Urothelium cell line (cell line): ENCODE data around the gene GGT5.
A peak's percentile ranks its signal among the peaks of the same experiment; 100 is the strongest.
"Not testable (repeated sequence)": the region's sequence is repeated elsewhere in the genome, so short reads cannot be mapped to it uniquely, and the experiment has no call there.

Source experiments
- DNase-seq: peaks from one replicate; pipeline ENCODE4 v3.0.0; 2011; ENCODE audit warnings: low spot score, mixed read lengths
- FAIRE-seq: peaks from 2 replicates; lab custom pipeline; 2011; peaks lifted over from hg19 to GRCh38; lab: Jason Lieb, UNC

Gene GGT5

GRCh38 chr22:24206460-24207263 is 38.2 kb downstream of the GGT5 start:
- not testable (repeated sequence) for DNase-seq, FAIRE-seq

GRCh38 chr22:24205438-24206195 is 39.3 kb downstream of the GGT5 start:
- FAIRE-seq (peak; percentile 46), DNase-seq (no peak)

- peak; percentile 44 for FAIRE-seq
- not testable (repeated sequence) for DNase-seq
These were observed 41.0 kb downstream of the GGT5 start for GRCh38 chr22:24203856-24204255.

DNA sequence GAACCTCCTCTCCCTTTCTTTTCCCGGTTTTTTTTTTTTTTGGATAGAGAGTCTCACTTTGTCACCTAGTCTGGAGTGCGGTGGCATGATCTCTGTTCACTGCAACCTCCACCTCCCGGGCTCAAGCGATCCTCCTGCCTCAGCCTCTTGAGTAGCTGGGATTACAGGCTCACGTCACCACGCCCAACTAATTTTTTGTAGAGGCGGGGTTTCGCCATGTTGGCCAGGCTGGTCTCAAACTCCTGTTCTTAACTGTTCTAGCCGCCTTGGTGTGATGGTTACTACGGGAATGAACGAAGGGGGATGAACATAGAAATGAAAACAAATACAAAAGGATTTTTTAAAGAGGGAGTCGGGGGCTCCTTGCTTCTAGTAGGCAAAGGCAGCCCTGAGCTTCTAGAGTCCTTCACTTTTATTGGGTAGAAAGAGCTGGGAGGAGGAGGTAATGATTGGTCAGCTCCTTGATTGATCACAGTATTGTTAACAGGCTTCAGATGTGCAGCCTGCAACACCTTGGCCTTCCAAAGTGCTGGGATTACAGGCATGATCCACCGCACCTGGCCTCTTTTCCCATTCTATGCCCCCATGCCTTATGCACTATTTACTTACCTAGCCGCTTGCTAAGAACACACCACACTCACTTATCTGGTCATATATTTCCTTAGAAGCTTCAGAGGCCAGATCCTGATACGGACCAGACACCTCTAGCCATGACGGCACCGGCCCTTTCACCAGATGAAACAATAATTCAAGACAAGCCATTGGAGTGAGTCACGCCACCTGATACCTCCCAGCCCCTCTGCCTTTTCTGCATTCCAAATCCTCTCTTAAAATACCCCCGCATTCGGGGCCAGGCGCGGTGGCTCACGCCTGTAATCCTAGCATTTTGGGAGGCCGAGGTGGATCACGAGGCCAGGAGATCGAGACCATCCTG is 42.9 kb downstream of the GGT5 start:
- FAIRE-seq: no peak
- peak; percentile 84 for DNase-seq

- DNase-seq (peak; percentile 88), FAIRE-seq (peak; percentile 84)
These were observed 44.2 kb downstream of the GGT5 start for GRCh38 chr22:24200619-24201212.

- DNase-seq (no peak), FAIRE-seq (no peak)
These were observed 46.2 kb downstream of the GGT5 start for GRCh38 chr22:24198682-24199052.

- DNase-seq (no peak), FAIRE-seq (no peak)
These were observed 53.0 kb downstream of the GGT5 start for GRCh38 chr22:24191893-24192292.

GRCh38 chr22:24191381-24191841 is 53.5 kb downstream of the GGT5 start:
- FAIRE-seq: peak; percentile 35
- no peak for DNase-seq

DNA sequence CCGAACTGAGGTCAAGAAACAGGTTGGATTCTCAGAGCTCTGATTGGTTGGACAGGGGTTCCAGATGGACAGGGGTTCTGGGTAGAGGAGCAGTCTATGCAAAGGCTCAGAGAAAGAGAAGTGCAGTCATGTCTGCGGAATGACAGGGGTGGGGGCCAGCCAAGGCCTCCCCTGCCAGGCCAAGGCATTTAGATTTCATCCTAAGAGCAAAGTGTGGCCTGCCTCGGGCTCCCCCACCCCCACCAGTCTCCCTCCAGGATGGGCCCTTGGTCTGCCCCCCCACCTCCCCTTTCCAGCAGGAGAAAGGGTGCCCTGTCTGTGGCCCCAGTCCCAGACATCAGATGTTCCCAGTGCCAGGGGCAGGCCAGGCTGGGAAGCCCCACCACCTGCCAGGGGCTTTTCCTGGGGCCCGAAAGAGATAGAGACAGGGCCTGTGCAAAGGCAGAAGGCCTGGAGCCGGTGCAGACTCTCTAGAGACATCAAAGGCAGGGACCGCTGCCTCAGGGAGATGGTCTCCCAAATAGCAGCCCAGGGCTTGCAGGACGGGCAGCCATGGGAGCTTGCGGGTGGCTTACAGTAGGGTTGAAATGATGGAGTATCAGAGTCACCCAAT is 54.2 kb downstream of the GGT5 start:
- no peak for DNase-seq
- FAIRE-seq: peak; percentile 20

DNA sequence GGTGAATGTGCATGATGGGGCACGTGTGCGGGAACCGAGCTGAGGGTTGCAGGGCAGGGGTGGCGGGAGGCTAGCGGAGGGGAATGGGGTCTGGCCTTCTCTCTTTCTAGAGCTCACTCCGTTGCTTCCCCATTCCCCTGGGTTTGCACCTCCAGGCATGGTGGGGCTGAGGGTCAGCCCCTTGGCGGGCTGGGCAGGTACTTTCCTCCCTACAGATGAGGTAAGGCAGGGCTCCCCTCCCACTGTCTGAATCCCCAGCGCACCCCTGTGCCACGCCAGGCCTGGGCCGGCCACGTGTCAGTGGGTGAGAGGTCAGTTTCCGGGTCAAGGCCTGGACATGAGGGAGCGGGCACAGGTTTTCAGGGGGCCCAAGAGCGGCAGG is 54.7 kb downstream of the GGT5 start:
- FAIRE-seq: no peak
- no peak for DNase-seq

GRCh38 chr22:24189249-24190158 is 55.4 kb downstream of the GGT5 start:
- FAIRE-seq: peak; percentile 98
- peak; percentile 92 for DNase-seq

DNA sequence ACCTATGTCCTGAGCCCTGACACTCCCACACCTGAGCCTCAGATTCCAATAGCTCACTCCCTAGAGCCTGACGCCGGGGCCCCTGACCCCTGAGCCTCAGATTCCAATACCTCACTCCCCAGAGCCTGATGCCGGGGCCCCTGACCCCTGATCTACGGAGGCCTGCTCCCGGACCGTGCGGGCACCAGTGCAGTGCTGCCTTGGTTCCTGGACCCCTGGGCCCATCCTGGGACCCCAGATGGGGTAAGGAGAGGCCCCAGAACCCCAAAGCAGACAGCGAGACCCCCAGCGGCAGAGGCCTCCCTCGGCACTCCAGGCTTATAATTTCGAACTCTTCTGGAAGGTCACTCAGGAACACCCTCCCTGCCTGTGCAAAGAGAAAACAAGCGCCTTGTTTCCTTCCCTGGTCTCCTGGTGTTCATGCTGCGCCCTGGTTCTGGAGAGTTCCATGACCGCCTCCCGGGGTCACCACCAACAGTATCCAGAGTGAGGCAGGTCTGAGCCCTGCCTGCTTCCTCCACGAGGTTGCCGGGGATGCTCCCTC is 56.1 kb downstream of the GGT5 start:
- DNase-seq: no peak
- peak; percentile 17 for FAIRE-seq

DNA sequence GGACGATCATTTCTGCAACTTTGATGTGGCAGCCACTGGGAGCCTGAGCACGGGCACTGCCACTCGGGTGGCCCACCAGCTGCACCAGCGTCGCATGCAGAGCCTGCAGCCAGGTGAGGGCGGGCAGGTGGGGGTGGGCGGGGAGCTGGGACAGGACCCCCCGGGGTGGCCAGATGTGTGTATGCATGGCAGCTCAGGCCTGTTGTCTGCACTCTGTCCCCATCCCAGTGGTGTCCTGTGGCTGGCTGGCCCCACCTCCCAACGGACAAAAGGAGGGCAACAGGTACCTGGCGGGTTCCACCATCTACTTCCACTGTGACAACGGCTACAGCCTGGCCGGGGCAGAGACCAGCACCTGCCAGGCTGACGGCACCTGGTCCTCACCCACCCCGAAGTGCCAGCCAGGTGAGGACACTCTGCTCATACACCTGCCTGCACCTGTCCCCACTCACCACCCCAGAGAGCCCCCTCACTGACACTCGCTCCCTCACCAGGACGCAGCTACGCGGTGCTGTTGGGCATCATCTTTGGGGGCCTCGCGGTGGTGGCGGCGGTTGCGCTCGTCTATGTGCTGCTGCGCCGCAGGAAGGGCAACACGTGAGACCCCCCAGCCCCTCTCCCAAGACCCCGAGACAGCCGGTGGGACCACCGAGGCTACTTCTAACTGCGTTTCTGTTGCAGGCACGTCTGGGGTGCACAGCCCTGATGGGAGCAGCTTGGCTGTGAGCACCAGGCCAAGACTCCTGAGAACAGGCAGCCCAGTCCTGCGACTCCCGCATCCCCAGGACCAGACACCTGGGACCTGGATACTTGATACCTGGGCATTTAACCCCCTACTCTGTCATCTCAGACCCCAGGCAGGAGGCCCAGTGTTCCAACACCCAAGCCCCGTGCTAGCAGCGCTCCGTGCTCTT is 56.9 kb downstream of the GGT5 start:
- FAIRE-seq (peak; percentile 63), DNase-seq (no peak)

GRCh38 chr22:24186892-24187670 is 57.8 kb downstream of the GGT5 start:
- FAIRE-seq: peak; percentile 58

DNA sequence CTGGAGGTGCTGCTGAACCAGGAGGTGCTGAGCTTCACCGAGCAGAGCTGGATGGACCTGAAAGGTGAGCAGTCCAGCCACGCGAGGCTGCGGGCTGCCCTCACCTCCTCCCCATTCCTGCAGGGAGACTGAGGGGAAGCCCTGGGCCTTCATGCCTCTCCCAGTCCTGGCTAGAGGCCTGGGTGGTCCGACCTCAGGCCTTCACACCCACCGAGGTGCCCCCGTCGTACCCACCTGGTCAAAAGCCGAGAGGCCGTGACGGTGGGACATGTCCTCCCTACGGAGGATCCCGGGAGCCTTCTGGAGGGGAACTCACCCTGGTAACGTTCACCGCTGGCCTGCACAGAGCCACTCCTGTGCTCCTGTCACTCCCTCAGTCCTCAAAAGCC is 58.5 kb downstream of the GGT5 start:
- FAIRE-seq: no peak
- no peak for DNase-seq

More at GRCh38 chr22:24186892-24187670, 57.8 kb downstream of the GGT5 start:
- no peak for DNase-seq

DNA sequence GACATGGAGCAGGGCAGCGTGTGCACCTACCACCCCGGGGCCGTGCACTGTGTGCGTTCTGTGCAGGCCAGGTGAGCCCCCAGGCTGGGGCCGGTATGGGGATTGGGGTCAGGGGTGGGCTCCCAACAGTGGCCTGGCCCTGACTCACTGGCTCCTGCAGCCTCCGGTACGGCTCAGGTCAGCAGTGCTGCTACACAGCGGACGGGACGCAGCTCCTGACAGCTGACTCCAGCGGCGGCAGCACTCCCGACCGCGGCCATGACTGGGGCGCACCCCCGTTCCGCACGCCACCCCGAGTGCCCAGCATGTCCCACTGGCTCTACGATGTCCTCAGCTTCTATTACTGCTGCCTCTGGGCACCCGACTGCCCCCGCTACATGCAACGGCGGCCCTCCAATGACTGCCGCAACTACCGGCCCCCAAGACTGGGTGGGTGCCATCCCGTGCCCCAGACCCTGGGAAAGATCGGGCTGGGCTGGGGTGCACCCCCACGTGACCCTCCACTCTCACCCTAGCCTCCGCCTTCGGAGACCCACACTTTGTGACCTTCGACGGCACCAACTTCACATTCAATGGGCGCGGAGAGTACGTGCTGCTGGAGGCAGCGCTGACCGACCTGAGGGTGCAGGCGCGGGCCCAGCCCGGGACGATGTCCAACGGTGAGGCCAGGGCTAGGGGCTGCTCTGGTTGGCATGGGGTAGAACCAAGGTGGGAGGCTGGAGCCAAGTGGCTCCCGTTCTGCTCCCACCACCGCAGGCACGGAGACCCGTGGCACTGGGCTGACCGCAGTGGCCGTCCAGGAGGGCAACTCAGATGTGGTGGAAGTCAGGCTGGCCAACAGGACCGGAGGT is 59.2 kb downstream of the GGT5 start:
- no peak for DNase-seq
- no peak for FAIRE-seq
